Stimulated activated CD8-positive, alpha-beta memory T cell treated with anti-CD3 and anti-CD28 coated beads, Interleukin-15, amount 100 ng/mL, for 1 hour (primary cell): ENCODE data around the gene REPS2.

ENCODE experiments used
- DNase-seq: peaks from one replicate; pipeline ENCODE4 v3.0.0-alpha.2; 2020; ENCODE audit warnings: low read depth

Gene REPS2

GRCh38 chrX:17082831-17083230, 136.4 kb downstream of the REPS2 start:
- DNase-seq, result no peak

DNA sequence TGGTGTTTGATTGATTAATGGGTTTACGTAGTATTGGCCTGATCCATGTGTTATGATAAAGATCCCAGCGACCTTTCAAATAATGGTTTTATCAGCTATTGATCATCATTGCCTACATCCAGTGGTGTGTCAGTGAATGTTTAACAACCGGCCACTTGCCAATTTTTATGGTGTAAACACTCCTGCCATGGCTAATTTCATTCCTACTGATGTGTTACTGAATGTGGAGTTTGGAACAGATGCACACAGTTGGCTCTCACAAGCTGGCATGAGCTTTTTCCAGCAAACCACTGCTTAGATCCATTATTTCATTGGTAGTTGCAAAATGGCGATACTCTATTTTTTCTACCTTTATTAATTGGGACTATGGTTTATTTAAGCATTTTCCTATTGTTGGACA, 139.9 kb downstream of the REPS2 start:
- no peak for DNase-seq

GRCh38 chrX:17095161-17095560, 148.7 kb downstream of the REPS2 start:
- DNase-seq, result no peak

DNA sequence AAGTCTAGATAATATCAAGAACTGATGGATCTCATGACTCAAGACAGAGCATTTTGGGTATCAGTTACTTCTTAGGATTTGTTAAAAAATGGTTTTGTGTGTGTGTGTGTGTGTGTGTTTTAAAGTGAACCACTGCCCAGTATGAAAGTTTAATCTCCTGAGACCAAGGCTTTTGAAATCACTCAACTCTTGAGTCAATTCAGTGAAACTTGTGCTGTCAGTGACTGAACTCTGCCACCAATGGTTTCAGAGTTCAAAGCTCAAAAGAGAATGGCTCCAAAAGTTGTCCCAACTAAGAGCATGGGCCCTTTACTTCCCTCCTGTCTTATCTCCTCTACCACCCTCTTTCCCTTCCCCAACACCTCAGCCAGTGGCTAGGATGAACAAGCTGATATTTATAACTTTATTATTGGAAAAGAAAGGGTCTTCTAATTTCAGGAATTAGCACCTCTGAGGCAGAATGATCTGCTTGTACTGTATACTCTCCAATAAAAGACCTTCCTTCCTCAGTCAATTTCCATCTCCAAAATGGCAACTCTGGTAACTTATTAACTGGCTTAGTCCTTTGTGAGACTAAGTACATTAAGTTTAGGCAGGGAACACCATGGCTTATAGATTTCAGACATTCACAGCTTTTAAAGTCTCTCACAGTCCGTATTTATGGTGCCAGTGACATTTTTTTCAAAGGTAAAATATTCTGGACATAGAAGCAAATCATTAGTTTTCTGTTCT, 152.2 kb downstream of the REPS2 start:
- DNase-seq, result no peak

DNA sequence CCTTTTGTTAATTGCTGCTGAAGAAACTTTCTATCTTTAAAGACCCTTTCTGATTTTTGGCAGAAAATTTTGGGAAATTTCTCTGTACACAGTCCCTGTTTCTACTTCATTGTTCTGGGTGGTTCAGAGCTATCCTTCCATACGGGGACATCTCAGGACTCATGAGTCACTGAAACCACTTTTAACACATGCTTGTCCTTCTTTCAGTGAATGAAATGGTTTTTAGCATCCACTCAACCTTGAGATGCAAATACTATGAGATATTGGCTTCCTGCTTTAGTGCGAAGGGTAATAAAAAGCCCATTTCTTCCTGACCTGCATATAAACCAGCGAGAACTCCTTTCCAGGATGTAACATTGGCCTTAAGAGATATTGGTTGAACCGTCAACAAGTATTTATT, 158.0 kb downstream of the REPS2 start:
- no peak for DNase-seq

DNA sequence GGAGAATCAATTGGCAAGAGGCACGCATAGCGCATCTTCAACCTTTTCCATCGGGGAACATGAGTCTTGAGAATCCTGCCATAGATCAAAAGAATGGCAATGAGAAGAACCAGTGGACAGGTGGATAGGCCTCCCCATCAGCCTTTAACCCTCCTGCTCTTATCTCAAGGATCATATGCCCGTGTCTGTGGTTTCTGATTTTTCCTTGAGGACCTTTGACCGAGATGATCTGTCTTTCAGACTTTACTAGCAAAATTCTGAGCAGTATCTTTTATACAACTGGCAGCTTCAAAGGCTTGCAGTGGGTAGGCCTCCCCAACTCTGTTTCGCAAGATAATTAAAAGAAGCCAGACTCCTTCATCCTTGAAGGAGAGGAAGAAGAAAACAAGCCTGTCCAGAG, 174.4 kb downstream of the REPS2 start:
- no peak for DNase-seq

DNA sequence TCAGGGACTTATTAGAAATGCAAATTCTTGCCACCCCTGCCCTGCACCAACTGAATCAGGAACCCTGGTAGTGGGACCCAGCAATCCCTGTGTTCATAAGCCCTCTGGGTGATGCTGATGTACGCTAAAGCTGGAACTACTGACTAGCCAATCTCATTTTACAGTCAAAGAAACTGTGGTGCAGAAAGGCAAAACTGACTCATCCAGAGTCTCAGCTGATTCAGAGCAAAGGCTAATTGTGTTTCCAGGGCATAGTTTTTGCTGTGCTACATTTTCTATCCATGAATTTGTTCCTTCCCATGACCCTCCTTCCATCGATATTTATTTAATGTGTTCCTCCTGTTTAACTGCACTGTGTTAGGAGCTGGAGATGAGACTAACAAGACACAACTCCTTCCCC, 207.5 kb downstream of the REPS2 start:
- no peak for DNase-seq

- DNase-seq, result no peak
These were observed 214.5 kb downstream of the REPS2 start for GRCh38 chrX:17160975-17161374.

DNA sequence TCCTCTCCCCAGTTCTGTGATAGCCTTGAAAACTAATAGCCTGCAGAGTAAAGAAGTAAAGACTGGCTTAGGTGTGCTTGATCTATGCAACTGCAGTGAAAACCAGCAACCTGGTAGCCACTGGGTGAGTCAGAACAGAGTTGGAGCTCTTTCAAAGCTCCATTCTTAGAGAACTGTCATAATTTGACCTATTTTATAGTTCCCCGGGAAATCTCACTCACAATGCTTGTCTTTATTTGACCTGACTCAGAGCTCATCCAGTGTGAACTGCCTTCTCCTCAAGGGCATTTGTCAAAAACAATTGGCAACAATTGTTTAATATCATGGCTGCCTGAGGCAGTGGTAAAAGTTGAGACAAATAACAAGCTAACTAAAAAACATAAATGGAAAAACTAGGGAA, 215.5 kb downstream of the REPS2 start:
- no peak for DNase-seq

GRCh38 chrX:17164079-17164478, 217.6 kb downstream of the REPS2 start:
- no peak for DNase-seq

DNA sequence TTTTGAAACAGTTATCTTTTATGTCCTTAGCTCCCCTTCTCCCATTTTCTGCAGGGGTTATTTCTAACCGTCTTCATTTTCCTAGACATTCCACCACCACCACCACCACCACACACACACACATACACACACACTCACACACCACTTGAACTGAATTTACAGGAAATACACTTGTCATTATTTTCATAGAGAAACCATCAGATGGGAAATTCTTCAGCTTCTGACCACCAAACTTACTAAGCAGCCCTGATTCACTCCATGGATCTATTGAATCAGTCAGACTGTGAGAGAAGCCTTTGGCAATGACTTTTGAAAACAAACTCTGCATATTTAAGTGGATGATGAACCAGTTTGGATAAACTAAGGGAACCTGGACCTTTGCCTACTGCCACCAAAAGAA, 218.5 kb downstream of the REPS2 start:
- DNase-seq, result no peak

DNA sequence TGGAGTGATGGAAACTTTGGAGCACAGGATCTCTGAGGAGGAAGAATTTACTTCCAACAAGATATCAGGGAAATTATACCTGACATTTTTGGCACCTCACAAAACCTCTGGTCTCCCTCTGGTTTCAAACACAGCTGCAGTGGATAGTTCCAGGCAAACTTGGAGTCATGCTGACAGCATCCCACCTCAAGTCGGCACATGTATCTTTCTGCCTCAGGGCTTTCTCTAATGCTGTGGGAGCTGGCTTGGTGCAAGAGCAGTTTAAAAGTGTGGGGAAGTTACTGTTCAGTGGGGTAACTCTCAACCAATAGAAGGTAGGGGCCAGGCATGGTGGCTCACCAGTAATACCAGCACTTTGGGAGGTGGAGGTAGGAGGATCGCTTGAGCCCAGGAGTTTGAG, 221.5 kb downstream of the REPS2 start:
- no peak for DNase-seq

GRCh38 chrX:17170973-17171372, 224.5 kb downstream of the REPS2 start:
- DNase-seq, result no peak

GRCh38 chrX:17174671-17175070, 228.2 kb downstream of the REPS2 start:
- no peak for DNase-seq

DNA sequence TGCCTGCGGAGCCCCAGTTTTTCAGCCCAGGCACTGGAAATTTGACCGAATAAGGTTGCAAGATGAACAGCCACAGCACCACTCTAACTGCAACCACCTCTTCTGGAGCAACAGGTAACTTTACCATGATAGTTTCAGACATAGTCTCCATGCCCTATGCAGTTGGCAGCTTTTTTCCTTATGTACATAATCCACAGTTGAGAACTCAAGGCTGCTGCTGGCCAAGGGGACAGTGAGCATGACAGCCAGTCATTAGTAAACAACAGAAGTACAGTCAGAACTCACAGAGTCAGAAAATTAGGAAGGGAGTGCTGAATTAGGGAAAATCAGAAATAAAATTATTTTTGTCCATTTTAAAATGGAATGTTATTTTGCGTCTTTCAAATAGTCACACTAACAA, 235.9 kb downstream of the REPS2 start:
- DNase-seq, result no peak

GRCh38 chrX:17183566-17183965, 237.1 kb downstream of the REPS2 start:
- no peak for DNase-seq

DNA sequence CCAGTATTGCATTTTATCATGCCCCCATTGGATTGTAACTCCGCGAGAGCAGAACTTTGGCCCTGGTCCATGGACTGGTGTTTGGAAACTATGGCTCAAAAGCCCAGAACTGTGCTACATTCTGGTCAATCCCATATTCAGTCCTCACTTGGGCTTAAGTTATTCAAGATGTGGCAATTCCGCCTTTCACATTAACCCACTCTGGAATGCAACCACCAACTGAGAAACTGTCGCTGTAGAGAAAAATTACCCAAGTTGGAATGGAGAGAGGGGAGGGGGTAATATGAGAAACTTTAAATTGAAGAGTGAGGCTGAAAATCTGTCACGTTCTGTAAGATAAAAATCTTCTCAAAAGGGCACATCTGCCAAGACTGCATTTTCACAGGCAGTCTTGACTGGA, 239.0 kb downstream of the REPS2 start:
- no peak for DNase-seq

DNA sequence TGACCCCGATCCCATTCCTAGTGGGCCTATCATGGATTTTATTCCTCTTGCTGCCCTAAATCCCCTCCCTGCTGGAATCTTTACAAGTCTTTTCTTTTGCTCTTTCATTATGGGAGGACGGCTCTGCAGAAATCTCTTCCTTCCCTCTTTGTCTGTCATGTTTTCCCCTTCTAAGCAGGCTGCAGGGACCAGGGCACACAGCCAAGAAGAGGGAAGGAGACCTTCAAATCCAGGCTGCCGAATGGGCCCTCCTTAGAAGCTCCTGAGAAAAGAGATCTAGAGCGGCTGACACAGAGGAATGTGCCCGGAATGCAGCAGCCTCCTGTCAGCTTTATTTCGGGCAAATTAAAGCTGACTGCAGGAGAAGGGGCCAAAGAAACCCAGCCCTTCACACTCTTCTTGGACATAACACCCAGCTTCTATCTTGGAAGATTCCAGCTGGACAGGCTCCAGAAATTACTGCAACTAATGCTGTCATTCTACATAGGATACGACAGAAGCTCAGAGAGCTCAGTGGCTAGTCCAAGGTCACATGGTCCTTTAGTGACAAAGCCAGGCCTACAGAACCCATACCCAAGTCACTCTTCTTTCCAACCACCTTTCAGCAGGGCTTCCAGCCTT, 240.8 kb downstream of the REPS2 start:
- DNase-seq, result no peak

DNA sequence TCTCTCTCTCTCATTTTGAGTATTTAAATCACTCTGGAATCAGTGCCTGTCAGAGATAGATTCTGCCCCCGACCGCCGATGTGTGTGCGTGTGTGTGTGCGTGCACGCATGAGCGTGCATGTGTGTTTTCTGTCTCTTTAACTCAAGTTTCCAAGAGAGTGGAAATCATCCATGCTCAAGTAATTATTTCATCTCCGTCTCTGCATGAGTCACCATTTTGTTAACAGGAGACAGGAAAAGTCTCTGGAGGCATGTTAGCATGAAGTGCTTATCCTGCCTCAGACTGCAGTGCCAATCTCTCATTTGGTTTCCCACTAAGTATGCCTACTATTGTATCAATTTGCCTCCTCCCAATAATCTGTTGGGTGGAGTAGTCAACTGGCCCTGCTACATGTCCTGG, 245.6 kb downstream of the REPS2 start:
- no peak for DNase-seq
